WTC11 (cell line): Measurements from ENCODE around the gene STK31.

Source experiments
- ATF1 ChIP-seq: sonication (generic); formaldehyde crosslinking; IDR thresholded peaks from 2 replicates; pipeline ENCODE4 v1.8.1; 2023; ENCODE audit warnings: mild to moderate bottlenecking, moderate library complexity, missing genetic modification reagents
- FOXP1 ChIP-seq: sonication (generic); formaldehyde crosslinking; IDR thresholded peaks from 2 replicates; pipeline ENCODE4 v1.8.0; 2022; ENCODE audit warnings: missing genetic modification reagents, mild to moderate bottlenecking, moderate library complexity, borderline replicate concordance
- NR2C2 ChIP-seq: sonication (generic); formaldehyde crosslinking; IDR thresholded peaks from 2 replicates; pipeline ENCODE4 v1.8.0; 2022; ENCODE audit warnings: mild to moderate bottlenecking, missing genetic modification reagents
- TEAD4 ChIP-seq: sonication (generic); formaldehyde crosslinking; IDR thresholded peaks from 2 replicates; pipeline ENCODE4 v1.8.0; 2022; ENCODE audit warnings: mild to moderate bottlenecking, missing genetic modification reagents
- ZNF121 ChIP-seq: sonication (generic); formaldehyde crosslinking; IDR thresholded peaks from 2 replicates; pipeline ENCODE4 v1.8.0; 2023; ENCODE audit warnings: missing genetic modification reagents
- ZNF219 ChIP-seq: sonication (generic); formaldehyde crosslinking; IDR thresholded peaks from 2 replicates; pipeline ENCODE4 v1.8.0; 2023; ENCODE audit warnings: missing genetic modification reagents, mild to moderate bottlenecking, borderline replicate concordance
- TF ChIP-seq, protein P1 (sequence below): sonication (generic); formaldehyde crosslinking; IDR thresholded peaks from 2 replicates; pipeline ENCODE4 v1.8.1; 2022; ENCODE audit warnings: low read depth, mild to moderate bottlenecking, moderate library complexity, missing genetic modification reagents, borderline replicate concordance
- TF ChIP-seq, protein P2 (sequence below): sonication (generic); formaldehyde crosslinking; IDR thresholded peaks from 2 replicates; pipeline ENCODE4 v1.8.1; 2022; ENCODE audit warnings: mild to moderate bottlenecking, moderate library complexity, missing genetic modification reagents
- TF ChIP-seq, protein P3 (sequence below): sonication (generic); formaldehyde crosslinking; IDR thresholded peaks from 2 replicates; pipeline ENCODE4 v1.8.0; 2023; ENCODE audit warnings: missing genetic modification reagents
- TF ChIP-seq, protein P4 (sequence below): fragments of 200-600 bp; IDR thresholded peaks from 2 replicates; pipeline ENCODE4 v1.8.0; 2022; ENCODE audit warnings: antibody characterized with exemption
- TF ChIP-seq, protein P5 (sequence below): sonication (generic); formaldehyde crosslinking; conservative IDR thresholded peaks from 2 replicates; pipeline ENCODE4 v1.8.1; 2022; ENCODE audit warnings: mild to moderate bottlenecking, missing genetic modification reagents
- TF ChIP-seq, protein P6 (sequence below): sonication (generic); formaldehyde crosslinking; IDR thresholded peaks from 2 replicates; pipeline ENCODE4 v1.8.0; 2023; ENCODE audit warnings: mild to moderate bottlenecking, missing genetic modification reagents

DNA sequence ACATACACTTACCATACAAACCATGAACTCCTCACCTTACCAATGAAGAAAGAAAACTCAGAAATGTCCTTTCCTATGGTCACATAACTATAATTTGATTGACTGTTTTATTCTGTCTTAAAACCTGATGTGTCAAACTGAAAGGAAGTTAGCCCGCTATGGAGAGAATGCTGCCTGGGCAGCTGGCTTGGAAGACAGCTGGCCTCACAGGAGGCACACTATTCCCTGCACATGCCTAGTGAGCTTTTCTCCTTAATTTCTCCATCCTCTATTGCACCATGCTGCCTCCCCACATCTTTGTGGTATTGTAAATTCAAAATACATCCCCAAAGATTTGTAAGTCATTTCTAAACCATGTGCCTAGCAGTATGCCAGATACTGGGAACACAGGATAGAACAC lies 163.3 kb downstream of the STK31 start:
- TF ChIP-seq, protein P1, sequence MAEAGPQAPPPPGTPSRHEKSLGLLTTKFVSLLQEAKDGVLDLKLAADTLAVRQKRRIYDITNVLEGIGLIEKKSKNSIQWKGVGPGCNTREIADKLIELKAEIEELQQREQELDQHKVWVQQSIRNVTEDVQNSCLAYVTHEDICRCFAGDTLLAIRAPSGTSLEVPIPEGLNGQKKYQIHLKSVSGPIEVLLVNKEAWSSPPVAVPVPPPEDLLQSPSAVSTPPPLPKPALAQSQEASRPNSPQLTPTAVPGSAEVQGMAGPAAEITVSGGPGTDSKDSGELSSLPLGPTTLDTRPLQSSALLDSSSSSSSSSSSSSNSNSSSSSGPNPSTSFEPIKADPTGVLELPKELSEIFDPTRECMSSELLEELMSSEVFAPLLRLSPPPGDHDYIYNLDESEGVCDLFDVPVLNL (CRISPR knock-in tag), result no peak
- TF ChIP-seq, protein P2, sequence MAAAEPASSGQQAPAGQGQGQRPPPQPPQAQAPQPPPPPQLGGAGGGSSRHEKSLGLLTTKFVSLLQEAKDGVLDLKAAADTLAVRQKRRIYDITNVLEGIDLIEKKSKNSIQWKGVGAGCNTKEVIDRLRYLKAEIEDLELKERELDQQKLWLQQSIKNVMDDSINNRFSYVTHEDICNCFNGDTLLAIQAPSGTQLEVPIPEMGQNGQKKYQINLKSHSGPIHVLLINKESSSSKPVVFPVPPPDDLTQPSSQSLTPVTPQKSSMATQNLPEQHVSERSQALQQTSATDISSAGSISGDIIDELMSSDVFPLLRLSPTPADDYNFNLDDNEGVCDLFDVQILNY, result no peak
- TF ChIP-seq, protein P3, sequence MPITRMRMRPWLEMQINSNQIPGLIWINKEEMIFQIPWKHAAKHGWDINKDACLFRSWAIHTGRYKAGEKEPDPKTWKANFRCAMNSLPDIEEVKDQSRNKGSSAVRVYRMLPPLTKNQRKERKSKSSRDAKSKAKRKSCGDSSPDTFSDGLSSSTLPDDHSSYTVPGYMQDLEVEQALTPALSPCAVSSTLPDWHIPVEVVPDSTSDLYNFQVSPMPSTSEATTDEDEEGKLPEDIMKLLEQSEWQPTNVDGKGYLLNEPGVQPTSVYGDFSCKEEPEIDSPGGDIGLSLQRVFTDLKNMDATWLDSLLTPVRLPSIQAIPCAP (CRISPR knock-in tag), result no peak
- TF ChIP-seq FOXP1 (CRISPR knock-in tag) (no peak), NR2C2 (CRISPR knock-in tag) (no peak), ZNF121 (CRISPR knock-in tag) (no peak), ZNF219 (no peak), ATF1 (CRISPR knock-in tag) (no peak), TEAD4 (CRISPR knock-in tag) (no peak)
- TF ChIP-seq, protein P4, sequence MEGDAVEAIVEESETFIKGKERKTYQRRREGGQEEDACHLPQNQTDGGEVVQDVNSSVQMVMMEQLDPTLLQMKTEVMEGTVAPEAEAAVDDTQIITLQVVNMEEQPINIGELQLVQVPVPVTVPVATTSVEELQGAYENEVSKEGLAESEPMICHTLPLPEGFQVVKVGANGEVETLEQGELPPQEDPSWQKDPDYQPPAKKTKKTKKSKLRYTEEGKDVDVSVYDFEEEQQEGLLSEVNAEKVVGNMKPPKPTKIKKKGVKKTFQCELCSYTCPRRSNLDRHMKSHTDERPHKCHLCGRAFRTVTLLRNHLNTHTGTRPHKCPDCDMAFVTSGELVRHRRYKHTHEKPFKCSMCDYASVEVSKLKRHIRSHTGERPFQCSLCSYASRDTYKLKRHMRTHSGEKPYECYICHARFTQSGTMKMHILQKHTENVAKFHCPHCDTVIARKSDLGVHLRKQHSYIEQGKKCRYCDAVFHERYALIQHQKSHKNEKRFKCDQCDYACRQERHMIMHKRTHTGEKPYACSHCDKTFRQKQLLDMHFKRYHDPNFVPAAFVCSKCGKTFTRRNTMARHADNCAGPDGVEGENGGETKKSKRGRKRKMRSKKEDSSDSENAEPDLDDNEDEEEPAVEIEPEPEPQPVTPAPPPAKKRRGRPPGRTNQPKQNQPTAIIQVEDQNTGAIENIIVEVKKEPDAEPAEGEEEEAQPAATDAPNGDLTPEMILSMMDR, result no peak
- TF ChIP-seq, protein P5, sequence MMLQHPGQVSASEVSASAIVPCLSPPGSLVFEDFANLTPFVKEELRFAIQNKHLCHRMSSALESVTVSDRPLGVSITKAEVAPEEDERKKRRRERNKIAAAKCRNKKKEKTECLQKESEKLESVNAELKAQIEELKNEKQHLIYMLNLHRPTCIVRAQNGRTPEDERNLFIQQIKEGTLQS (CRISPR knock-in tag), result no peak
- TF ChIP-seq, protein P6, sequence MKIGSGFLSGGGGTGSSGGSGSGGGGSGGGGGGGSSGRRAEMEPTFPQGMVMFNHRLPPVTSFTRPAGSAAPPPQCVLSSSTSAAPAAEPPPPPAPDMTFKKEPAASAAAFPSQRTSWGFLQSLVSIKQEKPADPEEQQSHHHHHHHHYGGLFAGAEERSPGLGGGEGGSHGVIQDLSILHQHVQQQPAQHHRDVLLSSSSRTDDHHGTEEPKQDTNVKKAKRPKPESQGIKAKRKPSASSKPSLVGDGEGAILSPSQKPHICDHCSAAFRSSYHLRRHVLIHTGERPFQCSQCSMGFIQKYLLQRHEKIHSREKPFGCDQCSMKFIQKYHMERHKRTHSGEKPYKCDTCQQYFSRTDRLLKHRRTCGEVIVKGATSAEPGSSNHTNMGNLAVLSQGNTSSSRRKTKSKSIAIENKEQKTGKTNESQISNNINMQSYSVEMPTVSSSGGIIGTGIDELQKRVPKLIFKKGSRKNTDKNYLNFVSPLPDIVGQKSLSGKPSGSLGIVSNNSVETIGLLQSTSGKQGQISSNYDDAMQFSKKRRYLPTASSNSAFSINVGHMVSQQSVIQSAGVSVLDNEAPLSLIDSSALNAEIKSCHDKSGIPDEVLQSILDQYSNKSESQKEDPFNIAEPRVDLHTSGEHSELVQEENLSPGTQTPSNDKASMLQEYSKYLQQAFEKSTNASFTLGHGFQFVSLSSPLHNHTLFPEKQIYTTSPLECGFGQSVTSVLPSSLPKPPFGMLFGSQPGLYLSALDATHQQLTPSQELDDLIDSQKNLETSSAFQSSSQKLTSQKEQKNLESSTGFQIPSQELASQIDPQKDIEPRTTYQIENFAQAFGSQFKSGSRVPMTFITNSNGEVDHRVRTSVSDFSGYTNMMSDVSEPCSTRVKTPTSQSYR (CRISPR knock-in tag), result no peak
